H9 (cell line): ENCODE data around the gene TTC28. TPM values are rescaled to one million over a fixed set of nuclear protein-coding genes. Genes with fewer than 3 reads are reported as not detected.

ENCODE experiments used
- DNase-seq: peaks from one replicate; pipeline ENCODE4 v3.0.0-alpha.2; 2017
- H2AFZ ChIP-seq: one replicate; pipeline ENCODE4 v1.6.1; 2013; ENCODE audit warnings: mild to moderate bottlenecking, low read length, control low read depth, moderate library complexity
- H2AK5ac ChIP-seq: 2 replicates; pipeline ENCODE4 v1.6.1; 2013; ENCODE audit warnings: low read length, control low read depth, mixed read lengths; ENCODE audit not compliant: insufficient read length
- H2BK120ac ChIP-seq: one replicate; pipeline ENCODE4 v1.6.1; 2013; ENCODE audit warnings: low read depth, mild to moderate bottlenecking, low read length, control low read depth, inconsistent platforms; ENCODE audit not compliant: poor library complexity, severe bottlenecking
- H2BK12ac ChIP-seq: 2 replicates; pipeline ENCODE4 v1.6.1; 2013; ENCODE audit warnings: low read length, control low read depth, mixed read lengths, low read depth; ENCODE audit not compliant: insufficient read length
- H2BK15ac ChIP-seq: 2 replicates; pipeline ENCODE4 v1.6.1; 2013; ENCODE audit warnings: low read depth, low read length, control low read depth
- H2BK20ac ChIP-seq: one replicate; pipeline ENCODE4 v1.6.1; 2013; ENCODE audit warnings: low read depth, mild to moderate bottlenecking, low read length, control low read depth, inconsistent platforms; ENCODE audit not compliant: poor library complexity, severe bottlenecking
- H2BK5ac ChIP-seq: 2 replicates; pipeline ENCODE4 v1.6.1; 2013; ENCODE audit warnings: low read length, control low read depth, mixed read lengths; ENCODE audit not compliant: insufficient read length
- H3K14ac ChIP-seq: 2 replicates; pipeline ENCODE4 v1.6.1; 2013; ENCODE audit warnings: low read length, control low read depth; ENCODE audit not compliant: insufficient read depth
- H3K18ac ChIP-seq: 2 replicates; pipeline ENCODE4 v1.6.1; 2013; ENCODE audit warnings: low read depth, mild to moderate bottlenecking, mixed read lengths, low read length, control low read depth; ENCODE audit not compliant: insufficient read length
- H3K23ac ChIP-seq: 2 replicates; pipeline ENCODE4 v1.6.1; 2013; ENCODE audit warnings: low read length, control low read depth, mixed read lengths, low read depth; ENCODE audit not compliant: insufficient read length
- H3K23me2 ChIP-seq: 2 replicates; pipeline ENCODE4 v1.6.1; 2013; ENCODE audit warnings: low read depth, mild to moderate bottlenecking, mixed read lengths, low read length, control low read depth; ENCODE audit not compliant: insufficient read length, poor library complexity, severe bottlenecking
- H3K27ac ChIP-seq: 2 replicates; pipeline ENCODE4 v1.5.1; 2013; ENCODE audit warnings: low read length, control low read depth, mixed read lengths, low read depth; ENCODE audit not compliant: insufficient read length
- H3K27me3 ChIP-seq: 2 replicates; pipeline ENCODE4 v1.6.1; 2013; ENCODE audit warnings: low read length, control low read depth, inconsistent platforms; ENCODE audit not compliant: insufficient read depth
- H3K4ac ChIP-seq: 2 replicates; pipeline ENCODE4 v1.6.1; 2013; ENCODE audit warnings: low read depth, mild to moderate bottlenecking, control low read depth, inconsistent platforms, low read length, moderate library complexity
- H3K4me1 ChIP-seq: 2 replicates; pipeline ENCODE4 v1.6.1; 2013; ENCODE audit warnings: low read length, control low read depth, inconsistent platforms; ENCODE audit not compliant: insufficient read depth
- H3K4me2 ChIP-seq: 2 replicates; pipeline ENCODE4 v1.6.1; 2013; ENCODE audit warnings: low read length, control low read depth, mixed read lengths; ENCODE audit not compliant: insufficient read length, insufficient read depth
- H3K56ac ChIP-seq: 2 replicates; pipeline ENCODE4 v1.6.1; 2013; ENCODE audit warnings: low read depth, mild to moderate bottlenecking, mixed read lengths, low read length, control low read depth; ENCODE audit not compliant: insufficient read length
- H3K79me1 ChIP-seq: 2 replicates; pipeline ENCODE4 v1.6.1; 2013; ENCODE audit warnings: low read depth, mild to moderate bottlenecking, moderate library complexity, low read length, control low read depth, inconsistent platforms; ENCODE audit not compliant: insufficient read depth, poor library complexity, severe bottlenecking
- H3K79me2 ChIP-seq: 2 replicates; pipeline ENCODE4 v1.6.1; 2013; ENCODE audit warnings: low read length, control low read depth, inconsistent platforms; ENCODE audit not compliant: insufficient read depth
- H3K9ac ChIP-seq: 2 replicates; pipeline ENCODE4 v1.6.1; 2013; ENCODE audit warnings: low read length, control low read depth, mixed read lengths; ENCODE audit not compliant: insufficient read length; ENCODE audit errors: extremely low read depth
- H3K9me3 ChIP-seq: one replicate; pipeline ENCODE4 v1.6.1; 2013; ENCODE audit warnings: low read depth, low read length, inconsistent platforms; ENCODE audit not compliant: control insufficient read depth
- H3T11ph ChIP-seq: one replicate; pipeline ENCODE4 v1.6.1; 2013; ENCODE audit warnings: mild to moderate bottlenecking, low read length, control low read depth, inconsistent platforms
- H4K20me1 ChIP-seq: one replicate; pipeline ENCODE4 v1.6.1; 2013; ENCODE audit not compliant: control insufficient read depth, insufficient read length, insufficient read depth
- H4K5ac ChIP-seq: 2 replicates; pipeline ENCODE4 v1.6.1; 2013; ENCODE audit warnings: low read depth, mild to moderate bottlenecking, mixed read lengths, low read length, control low read depth; ENCODE audit not compliant: insufficient read length
- H4K8ac ChIP-seq: replicated peaks from 2 replicates; pipeline ENCODE4 v1.6.1; 2013; ENCODE audit warnings: low read length, control low read depth, mixed read lengths, low read depth; ENCODE audit not compliant: insufficient read length
- H4K91ac ChIP-seq: 2 replicates; pipeline ENCODE4 v1.6.1; 2013; ENCODE audit warnings: low read depth, mild to moderate bottlenecking, moderate library complexity, mixed read lengths, low read length, control low read depth; ENCODE audit not compliant: insufficient read length
- H3K27ac Mint-ChIP-seq, 3 experiments: 2 replicates in 2 of 3; 3 replicates in 1 of 3; pipeline ENCODE4 v1.8.0; 2020 to 2021; ENCODE audit warnings: mixed read lengths in 3 of 3, mild to moderate bottlenecking in 1 of 3, moderate library complexity in 1 of 3
- H3K27me3 Mint-ChIP-seq: 2 replicates; pipeline ENCODE4 v1.8.0; 2021; ENCODE audit warnings: low read depth, mild to moderate bottlenecking, moderate library complexity, mixed read lengths
- H3K36me3 Mint-ChIP-seq, 3 experiments: 2 replicates in 2 of 3; 3 replicates in 1 of 3; pipeline ENCODE4 v1.8.0; 2020 to 2021; ENCODE audit warnings: low read depth in 3 of 3, mixed read lengths in 3 of 3; ENCODE audit not compliant: insufficient read depth in 1 of 3
- H3K4me1 Mint-ChIP-seq, 2 experiments: 2 replicates each; pipeline ENCODE4 v1.8.0; 2020; ENCODE audit warnings: mixed read lengths in 2 of 2
- H3K4me3 Mint-ChIP-seq, 2 experiments: 2 replicates in 1 of 2; 3 replicates in 1 of 2; pipeline ENCODE4 v1.8.0; 2020 to 2021; ENCODE audit warnings: mild to moderate bottlenecking in 2 of 2, mixed read lengths in 2 of 2, moderate library complexity in 1 of 2
- H3K9me3 Mint-ChIP-seq, 2 experiments: 2 replicates in 1 of 2; 3 replicates in 1 of 2; pipeline ENCODE4 v1.8.0; 2020; ENCODE audit warnings: mild to moderate bottlenecking in 2 of 2, mixed read lengths in 2 of 2, moderate library complexity in 1 of 2
- WGBS: extraction: QIAGEN DNeasy Blood & Tissue Kit; methylation state at CpG from one replicate; pipeline ENCODE4 v1.1.7; 2013; ENCODE audit warnings: missing lambda C conversion rate, low lambda C conversion rate, mixed read lengths; ENCODE audit not compliant: insufficient read length; ENCODE audit errors: extremely low coverage; 5-methylcytosine and 5-hydroxymethylcytosine counted together
- total RNA-seq: library from RNA; stranded (reverse); gene quantifications from 2 replicates; pipeline ENCODE4 v1.2.1, GENCODE V29; 2021
- TF ChIP-seq, protein P1 (sequence below): fragments of 200-600 bp; sonication (generic); conservative IDR thresholded peaks from 3 replicates; pipeline ENCODE4 v1.8.0; 2021; ENCODE audit warnings: antibody characterized with exemption, mild to moderate bottlenecking

TTC28 gene
- total RNA-seq, 1 experiment from 2014 or later = 13.6 TPM

GRCh38 chr22:28102151-28102812 lies 577.4 kb downstream of the TTC28 start:
- Histone ChIP-seq H4K5ac (no peak overlapping the region), H3T11ph (no peak overlapping the region), H2BK120ac (no peak overlapping the region), H2BK12ac (no peak overlapping the region), H2BK20ac (no peak overlapping the region), H3K18ac (no peak overlapping the region), H3K23me2 (no peaks in the 10 kb centered on the region), H4K20me1 (no peaks in the 10 kb centered on the region), H3K56ac (no peak overlapping the region), H3K4me1 (no peaks in the 10 kb centered on the region; the same call in 1 of the 2 replicates), H3K27ac (no peak overlapping the region), H2BK5ac (no peak overlapping the region), H3K14ac (no peak overlapping the region), H3K79me2 (no peaks in the 10 kb centered on the region), H4K8ac (no peak overlapping the region), H2BK15ac (no peak overlapping the region), H3K9ac (no peak overlapping the region), H3K23ac (no peak overlapping the region), H3K4me2 (no peak overlapping the region), H2AFZ (no peak overlapping the region), H3K79me1 (no peaks in the 10 kb centered on the region), H3K4ac (no peak overlapping the region), H4K91ac (no peak overlapping the region), H3K9me3 (no peaks in the 10 kb centered on the region), H2AK5ac (no peak overlapping the region), H3K27me3 (no peaks in the 10 kb centered on the region)
- no peaks in the 10 kb centered on the region for H3K9me3 Mint-ChIP-seq
- H3K4me1 Mint-ChIP-seq = no peaks in the 10 kb centered on the region
- H3K4me3 Mint-ChIP-seq = no peak overlapping the region
- H3K36me3 Mint-ChIP-seq = peaks cover 0 to 6% (median 3%) of the 10 kb centered on the region in 3 experiments; a peak in 4 of 7 replicates
- no peak overlapping the region; a peak in 1 of 7 replicates for H3K27ac Mint-ChIP-seq
- TF ChIP-seq, protein P1, sequence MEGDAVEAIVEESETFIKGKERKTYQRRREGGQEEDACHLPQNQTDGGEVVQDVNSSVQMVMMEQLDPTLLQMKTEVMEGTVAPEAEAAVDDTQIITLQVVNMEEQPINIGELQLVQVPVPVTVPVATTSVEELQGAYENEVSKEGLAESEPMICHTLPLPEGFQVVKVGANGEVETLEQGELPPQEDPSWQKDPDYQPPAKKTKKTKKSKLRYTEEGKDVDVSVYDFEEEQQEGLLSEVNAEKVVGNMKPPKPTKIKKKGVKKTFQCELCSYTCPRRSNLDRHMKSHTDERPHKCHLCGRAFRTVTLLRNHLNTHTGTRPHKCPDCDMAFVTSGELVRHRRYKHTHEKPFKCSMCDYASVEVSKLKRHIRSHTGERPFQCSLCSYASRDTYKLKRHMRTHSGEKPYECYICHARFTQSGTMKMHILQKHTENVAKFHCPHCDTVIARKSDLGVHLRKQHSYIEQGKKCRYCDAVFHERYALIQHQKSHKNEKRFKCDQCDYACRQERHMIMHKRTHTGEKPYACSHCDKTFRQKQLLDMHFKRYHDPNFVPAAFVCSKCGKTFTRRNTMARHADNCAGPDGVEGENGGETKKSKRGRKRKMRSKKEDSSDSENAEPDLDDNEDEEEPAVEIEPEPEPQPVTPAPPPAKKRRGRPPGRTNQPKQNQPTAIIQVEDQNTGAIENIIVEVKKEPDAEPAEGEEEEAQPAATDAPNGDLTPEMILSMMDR = no peak
- no CpG with 5 or more reads among the region's 5 CpGs for WGBS
- no peak for DNase-seq
- H3K27me3 Mint-ChIP-seq = no peaks in the 10 kb centered on the region
